GM23338 (cell line): ENCODE data around the gene GALC. TPM values are rescaled to one million over a fixed set of nuclear protein-coding genes. Genes with fewer than 3 reads are reported as not detected.

Experiments used
- ATAC-seq: fragments of 200-7000 bp; cut with Tn5 transposase; 3 replicates; pipeline ENCODE4 v1.9.1; 2020
- DNase-seq: peaks from one replicate; pipeline ENCODE4 v3.0.0-alpha.2; 2015; ENCODE audit warnings: low spot score
- H2AFZ ChIP-seq: fragments of 200-600 bp; sonication (generic); 2 replicates; pipeline ENCODE4 v1.8.0; 2016; ENCODE audit warnings: antibody characterized with exemption, mild to moderate bottlenecking, moderate library complexity
- H3F3A ChIP-seq: fragments of 200-600 bp; sonication (generic); replicated peaks from 2 replicates; pipeline ENCODE4 v1.8.0; 2017; ENCODE audit warnings: antibody characterized with exemption, mixed run types, low read depth
- H3K27ac ChIP-seq: fragments of 200-600 bp; sonication (generic); 2 replicates; pipeline ENCODE4 v1.6.1; 2016; ENCODE audit warnings: low read depth
- H3K27me3 ChIP-seq: fragments of 200-600 bp; sonication (generic); 2 replicates; pipeline ENCODE4 v1.8.0; 2016; ENCODE audit warnings: mild to moderate bottlenecking, mixed run types, moderate library complexity; ENCODE audit not compliant: insufficient read depth
- H3K36me3 ChIP-seq: fragments of 200-600 bp; sonication (generic); 2 replicates; pipeline ENCODE4 v1.8.0; 2016; ENCODE audit warnings: mild to moderate bottlenecking; ENCODE audit not compliant: insufficient read depth
- H3K4me1 ChIP-seq: fragments of 200-600 bp; sonication (generic); 2 replicates; pipeline ENCODE4 v1.8.0; 2016; ENCODE audit warnings: mild to moderate bottlenecking, moderate library complexity; ENCODE audit not compliant: insufficient read depth
- H3K4me2 ChIP-seq: fragments of 200-600 bp; sonication (generic); 2 replicates; pipeline ENCODE4 v1.7.1; 2017; ENCODE audit warnings: mixed run types
- H3K4me3 ChIP-seq: fragments of 200-600 bp; sonication (generic); 2 replicates; pipeline ENCODE4 v1.6.1; 2016; ENCODE audit warnings: mixed run types
- H3K79me2 ChIP-seq: fragments of 200-600 bp; sonication (generic); replicated peaks from 2 replicates; pipeline ENCODE4 v1.8.0; 2017; ENCODE audit warnings: mild to moderate bottlenecking; ENCODE audit not compliant: insufficient read depth
- H3K9me2 ChIP-seq: fragments of 200-600 bp; sonication (generic); 2 replicates; pipeline ENCODE4 v1.8.0; 2017; ENCODE audit not compliant: insufficient read depth
- H4K20me1 ChIP-seq: fragments of 200-600 bp; sonication (generic); replicated peaks from 2 replicates; pipeline ENCODE4 v1.8.0; 2017; ENCODE audit warnings: mild to moderate bottlenecking; ENCODE audit not compliant: insufficient read depth
- H3K27ac Mint-ChIP-seq: 2 replicates; pipeline ENCODE4 v1.8.0; 2020; ENCODE audit warnings: inconsistent platforms, mild to moderate bottlenecking, moderate library complexity, mixed read lengths
- H3K27me3 Mint-ChIP-seq: 3 replicates; pipeline ENCODE4 v1.8.0; 2022; ENCODE audit warnings: low read depth, mild to moderate bottlenecking, moderate library complexity, mixed read lengths, inconsistent platforms; ENCODE audit not compliant: insufficient read depth, poor library complexity
- H3K36me3 Mint-ChIP-seq: 3 replicates; pipeline ENCODE4 v1.8.0; 2021; ENCODE audit warnings: low read depth, mild to moderate bottlenecking, inconsistent platforms, moderate library complexity, mixed read lengths
- H3K4me1 Mint-ChIP-seq: 3 replicates; pipeline ENCODE4 v1.8.0; 2020; ENCODE audit warnings: mild to moderate bottlenecking, inconsistent platforms, mixed read lengths
- H3K4me3 Mint-ChIP-seq: 3 replicates; pipeline ENCODE4 v1.8.0; 2021; ENCODE audit warnings: moderate library complexity, mild to moderate bottlenecking, inconsistent platforms, mixed read lengths
- H3K9me3 Mint-ChIP-seq: 3 replicates; pipeline ENCODE4 v1.8.0; 2020; ENCODE audit warnings: moderate library complexity, mild to moderate bottlenecking, inconsistent platforms, mixed read lengths
- CREB1 ChIP-seq: fragments of 250-450 bp; sonication (Bioruptor Pico); IDR thresholded peaks from 2 replicates; pipeline ENCODE4 v1.5.0; 2020; ENCODE audit warnings: low read depth, mild to moderate bottlenecking, moderate library complexity
- CTCF ChIP-seq, 2 experiments: fragments of 200-600 bp in 1 of 2; sonication (generic) in 1 of 2; conservative IDR thresholded peaks; 2 replicates each; pipeline versions ENCODE4 v1.5.1 to v1.6.1; 2016 to 2017; ENCODE audit warnings: antibody characterized with exemption in 2 of 2, low read depth in 2 of 2, mild to moderate bottlenecking in 2 of 2, moderate library complexity in 1 of 2
- EZH2phosphoT487 ChIP-seq: fragments of 200-600 bp; sonication (generic); IDR thresholded peaks from one replicate; pipeline ENCODE4 v1.8.1; 2018; ENCODE audit warnings: antibody characterized with exemption; ENCODE audit not compliant: unreplicated experiment
- STAT1 ChIP-seq: IDR thresholded peaks from one replicate; pipeline ENCODE4 v1.6.1; 2016; ENCODE audit warnings: antibody characterized with exemption; ENCODE audit not compliant: unreplicated experiment
- ZNF462 ChIP-seq: fragments of 250-450 bp; sonication (Bioruptor Pico); IDR thresholded peaks from 2 replicates; pipeline ENCODE4 v1.5.0; 2020; ENCODE audit warnings: mild to moderate bottlenecking, moderate library complexity
- polyA plus RNA-seq: library from polyadenylated mRNA; unstranded; fragments of >200 nt; fragmentation: Nextera tagmentation; extraction: Ambion mirVana; gene quantifications from 2 replicates; pipeline ENCODE4 v1.2.1, GENCODE V29; 2016
- total RNA-seq: library from RNA; depleted of rRNA; stranded (reverse); fragments of >200 nt; shearing (Covaris generic); gene quantifications from 2 replicates; pipeline ENCODE4 v1.2.3, GENCODE V29; 2014

GALC gene
- total and polyA plus RNA-seq, 2 experiments from 2014 or later = 3.4 to 12.9 TPM

GRCh38 chr14:87901652-87902051 lies 91.3 kb downstream of the GALC start:
- Histone ChIP-seq H3K27me3 (no peaks in the 10 kb centered on the region), H2AFZ (no peak overlapping the region), H3K79me2 (no peaks in the 10 kb centered on the region), H3K27ac (no peak overlapping the region), H3K4me3 (no peak overlapping the region), H3K36me3 (no peaks in the 10 kb centered on the region), H3K4me1 (no peaks in the 10 kb centered on the region), H3K9me2 (no peaks in the 10 kb centered on the region; the same call in 1 of the 2 replicates), H4K20me1 (no peaks in the 10 kb centered on the region), H3F3A (no peaks in the 10 kb centered on the region), H3K4me2 (no peak overlapping the region)
- no peak overlapping the region for H3K27ac Mint-ChIP-seq
- ATAC-seq = no peak
- H3K36me3 Mint-ChIP-seq = no peaks in the 10 kb centered on the region
- peaks cover 2% of the 10 kb centered on the region for H3K27me3 Mint-ChIP-seq
- no peaks in the 10 kb centered on the region for H3K4me1 Mint-ChIP-seq
- H3K9me3 Mint-ChIP-seq = no peaks in the 10 kb centered on the region
- H3K4me3 Mint-ChIP-seq = no peak overlapping the region
- no peak for DNase-seq
- TF ChIP-seq EZH2phosphoT487 = no peak
- no peak for TF ChIP-seq STAT1
- TF ChIP-seq CREB1 = no peak

DNA sequence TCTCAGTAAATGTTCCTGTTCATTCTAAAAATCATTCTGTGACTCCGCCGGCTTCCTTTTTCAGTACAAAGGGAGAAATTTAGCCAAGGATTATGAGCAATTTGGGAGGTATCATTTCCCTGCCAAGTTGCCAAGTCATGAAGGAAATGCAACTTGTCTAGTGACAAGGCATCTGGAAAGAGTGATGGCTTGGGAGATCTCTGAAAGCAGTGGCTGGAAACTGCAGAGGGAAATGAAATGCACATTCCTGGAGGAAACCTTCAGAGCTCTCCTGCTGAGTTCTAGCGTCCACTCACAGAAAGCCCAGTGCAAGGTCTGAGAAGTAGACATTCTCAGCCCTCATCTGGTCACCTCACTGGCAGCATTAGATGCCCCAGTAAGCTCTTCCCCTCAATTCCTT lies 91.7 kb downstream of the GALC start:
- no peaks in the 10 kb centered on the region for H3K27me3 ChIP-seq
- H3K9me2 ChIP-seq = no peaks in the 10 kb centered on the region; the same call in 1 of the 2 replicates
- no peaks in the 10 kb centered on the region for H4K20me1 ChIP-seq
- no peaks in the 10 kb centered on the region for H3F3A ChIP-seq
- Mint-ChIP-seq H3K27ac (no peak overlapping the region), H3K4me1 (no peaks in the 10 kb centered on the region), H3K9me3 (no peaks in the 10 kb centered on the region), H3K36me3 (no peaks in the 10 kb centered on the region), H3K27me3 (peaks cover 2% of the 10 kb centered on the region), H3K4me3 (no peak overlapping the region)
- H3K27ac ChIP-seq = no peak overlapping the region
- H3K4me2 ChIP-seq = no peak overlapping the region
- TF ChIP-seq ZNF462 (CRISPR knock-in tag) = no peak
- TF ChIP-seq CTCF (conservative IDR thresholded peaks at IDR 0.05; ENCODE audit: low read depth in 2 of 2) = no peak
- H3K79me2 ChIP-seq = no peaks in the 10 kb centered on the region
- H3K36me3 ChIP-seq = no peaks in the 10 kb centered on the region
- DNase-seq (no peak), ATAC-seq (no peak)
- no peak overlapping the region for H3K4me3 ChIP-seq
- no peak overlapping the region for H2AFZ ChIP-seq
- H3K4me1 ChIP-seq = no peaks in the 10 kb centered on the region
